ENCODE measurements around the gene RPP40. TPM values are rescaled to one million over a fixed set of nuclear protein-coding genes. Genes with fewer than 3 reads are reported as not detected.
"Not testable (repeated sequence)": the region's sequence is repeated elsewhere in the genome, so short reads cannot be mapped to it uniquely, and the experiment has no call there.

The RPP40 gene
- total RNA-seq, 1 experiment from 2014 or later: 38.7 TPM

DNA sequence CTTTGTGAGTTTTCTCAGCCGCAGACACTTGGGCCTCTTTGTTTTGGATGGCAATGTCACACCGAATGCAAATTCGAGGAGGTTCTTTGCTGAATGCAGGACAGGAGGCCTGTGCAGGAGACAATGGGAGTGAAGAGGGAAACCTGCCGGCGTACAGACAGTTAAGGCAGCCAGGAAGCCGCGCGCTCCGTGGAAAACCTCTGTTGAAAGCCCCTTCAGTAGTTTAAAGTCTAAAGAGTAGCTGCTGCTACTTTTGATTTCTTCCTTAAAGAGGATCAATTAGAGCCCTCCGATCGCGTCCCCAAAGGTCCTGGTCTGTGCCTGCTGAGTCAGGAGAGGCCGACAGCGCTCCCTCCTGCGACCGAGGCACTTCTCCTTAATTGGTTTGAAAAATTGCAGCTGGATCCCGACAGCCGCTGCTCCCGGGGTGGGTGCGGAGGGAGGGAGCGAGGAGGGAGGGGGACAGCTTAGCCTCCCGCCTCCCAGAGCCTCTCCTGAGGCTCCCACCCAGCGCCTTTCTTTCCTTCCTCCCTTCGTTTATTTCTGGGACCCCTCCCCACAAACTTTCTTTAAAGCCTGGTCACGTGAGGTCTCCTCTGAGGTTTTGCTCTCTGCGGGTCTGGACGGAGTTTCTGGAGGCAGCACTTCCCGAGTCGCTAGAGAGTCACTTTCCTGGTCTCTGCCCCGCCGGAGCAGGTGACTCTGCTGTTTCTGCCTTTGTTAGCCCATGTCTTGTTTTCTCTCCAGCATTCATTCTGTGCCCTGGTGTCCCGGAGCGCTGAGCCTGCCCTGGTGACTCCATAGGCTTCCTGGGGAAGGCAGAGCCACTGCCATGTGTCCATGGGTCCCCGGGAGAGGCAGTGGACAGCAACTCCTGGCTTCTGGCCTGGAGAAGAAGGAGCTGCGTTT is 22.3 kb upstream of the RPP40 start:
- in situ Hi-C loops (cut with HindIII; ENCODE audit: low sequenced_read_pairs): no loop called here
- DNase-seq (ENCODE audit: low spot score): no peak

GRCh38 chr6:5023923-5024322 is 20.1 kb upstream of the RPP40 start:
- DNase-seq (ENCODE audit: low spot score): no peak
- in situ Hi-C loops (cut with HindIII; ENCODE audit: low sequenced_read_pairs): no loop called here

DNA sequence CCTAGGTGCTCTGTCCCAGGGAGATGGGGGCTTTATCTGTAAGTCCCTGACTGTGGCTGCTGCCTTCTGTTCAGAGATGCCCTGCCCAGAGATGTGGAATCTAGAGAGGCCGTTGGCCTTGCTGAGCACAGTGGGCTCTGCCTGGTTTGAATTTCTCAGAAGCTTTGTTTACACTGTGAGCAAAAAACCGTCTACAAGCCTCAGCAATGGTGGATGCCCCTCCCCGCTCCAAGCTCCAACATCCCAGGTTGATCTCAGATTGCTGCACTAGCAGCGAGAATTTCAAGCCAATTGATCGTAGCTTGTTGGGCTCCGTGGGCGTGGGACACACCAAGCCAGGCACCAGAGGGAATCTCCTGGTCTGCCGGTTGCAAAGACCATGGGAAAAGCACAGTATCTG is 16.3 kb upstream of the RPP40 start:
- no peak for DNase-seq (ENCODE audit: low spot score)
- in situ Hi-C loops (cut with HindIII; ENCODE audit: low sequenced_read_pairs): no loop called here

GRCh38 chr6:5014072-5014561 is 10.3 kb upstream of the RPP40 start:
- no peak for DNase-seq (ENCODE audit: low spot score)
- in situ Hi-C loops (cut with HindIII; ENCODE audit: low sequenced_read_pairs): no loop called here

DNA sequence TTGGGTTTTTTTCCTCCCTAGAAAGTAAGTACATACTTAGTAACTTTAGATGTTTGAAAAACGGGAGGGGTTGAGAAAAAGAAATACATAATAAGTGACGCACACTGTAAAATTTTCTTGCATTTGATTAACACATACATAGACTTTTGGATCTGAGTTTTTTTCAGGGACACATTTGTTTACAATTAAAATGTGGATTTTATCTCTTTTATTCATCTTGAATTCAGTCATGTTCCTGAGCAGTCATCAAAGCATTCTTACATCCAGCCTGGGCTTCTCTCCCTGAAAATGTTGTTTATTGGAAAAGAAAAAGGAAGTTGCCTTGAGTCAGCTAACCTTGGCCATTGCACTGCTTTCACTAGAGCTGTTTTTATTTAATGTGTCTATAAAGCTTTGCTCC is 8.7 kb upstream of the RPP40 start:
- in situ Hi-C loops (cut with HindIII; ENCODE audit: low sequenced_read_pairs): no loop called here
- DNase-seq (ENCODE audit: low spot score): no peak

DNA sequence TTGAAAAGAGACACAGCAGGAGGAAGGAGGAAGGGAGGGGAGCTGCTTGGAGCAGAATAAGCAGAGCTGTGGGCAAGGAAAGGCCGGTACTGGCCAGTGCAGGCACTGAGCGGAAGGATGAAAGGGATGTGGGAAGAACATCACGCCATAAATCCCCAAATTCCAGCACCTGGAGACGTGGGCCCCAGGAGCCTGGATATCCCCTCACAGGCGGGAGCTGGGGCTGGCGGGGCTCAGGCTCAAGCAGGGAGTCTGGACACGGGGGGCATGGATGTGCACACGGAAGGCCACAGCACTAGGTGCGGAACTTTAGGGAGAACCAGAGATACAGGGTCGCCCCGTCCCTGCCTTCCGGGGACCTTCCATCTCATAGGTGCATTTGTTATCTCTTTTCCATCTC is 7.5 kb upstream of the RPP40 start:
- DNase-seq (ENCODE audit: low spot score): no peak
- in situ Hi-C loops (cut with HindIII; ENCODE audit: low sequenced_read_pairs): no loop called here

- in situ Hi-C loops (cut with HindIII; ENCODE audit: low sequenced_read_pairs): no loop called here
- no peak for DNase-seq (ENCODE audit: low spot score)
Observed at GRCh38 chr6:5007531-5007930, 3.7 kb upstream of the RPP40 start.

DNA sequence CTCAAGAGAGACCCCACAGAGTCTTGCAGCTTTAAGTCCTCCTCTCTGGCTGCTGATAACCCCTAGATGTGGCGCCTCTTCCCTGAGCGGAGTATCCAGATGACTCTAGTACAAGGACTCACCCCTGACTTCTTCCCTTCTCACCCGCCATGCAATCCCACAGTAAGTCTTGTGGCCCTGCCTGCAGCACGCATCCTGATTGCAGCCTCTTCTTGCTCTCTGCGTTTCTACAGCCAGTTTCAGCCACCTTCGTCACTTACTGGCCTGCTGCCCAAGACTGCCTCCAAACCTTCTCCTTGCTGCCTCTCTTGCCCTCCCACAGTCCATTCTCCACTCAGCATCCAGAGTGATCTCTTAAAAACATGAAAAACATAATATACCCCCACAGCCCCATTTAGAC is 2.4 kb upstream of the RPP40 start:
- in situ Hi-C loops (cut with HindIII; ENCODE audit: low sequenced_read_pairs): no loop called here
- DNase-seq (ENCODE audit: low spot score): no peak

GRCh38 chr6:5005038-5005433 is 1.2 kb upstream of the RPP40 start:
- DNase-seq (ENCODE audit: low spot score); in situ Hi-C loops (cut with HindIII; ENCODE audit: low sequenced_read_pairs): not testable (repeated sequence)

GRCh38 chr6:5004373-5005037 is 668 bp upstream of the RPP40 start:
- in situ Hi-C loops (cut with HindIII; ENCODE audit: low sequenced_read_pairs): no loop called here
- DNase-seq (ENCODE audit: low spot score): no peak

DNA sequence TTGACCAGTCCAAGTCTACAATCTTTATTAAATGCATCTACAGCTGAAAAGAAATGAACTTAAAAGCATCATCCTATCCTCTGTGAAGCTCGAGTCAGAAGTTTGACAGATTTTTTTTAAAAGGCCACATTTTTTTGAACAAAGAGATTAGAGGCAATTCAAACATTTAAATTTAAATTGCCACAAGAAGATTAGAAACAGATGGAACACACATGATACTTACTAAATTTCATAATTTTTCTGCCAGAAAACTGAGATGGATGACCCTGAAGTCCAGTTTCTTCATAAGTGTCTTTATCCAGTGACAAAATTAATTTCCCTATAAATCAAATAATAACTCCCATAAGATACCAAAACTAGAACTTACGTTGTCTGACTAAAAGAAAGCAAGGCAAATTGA is 4.3 kb downstream of the RPP40 start:
- in situ Hi-C loops (cut with HindIII; ENCODE audit: low sequenced_read_pairs): no loop called here
- DNase-seq (ENCODE audit: low spot score): no peak

GRCh38 chr6:4997862-4998261 is 6.0 kb downstream of the RPP40 start:
- DNase-seq (ENCODE audit: low spot score): no peak
- in situ Hi-C loops (cut with HindIII; ENCODE audit: low sequenced_read_pairs): no loop called here

DNA sequence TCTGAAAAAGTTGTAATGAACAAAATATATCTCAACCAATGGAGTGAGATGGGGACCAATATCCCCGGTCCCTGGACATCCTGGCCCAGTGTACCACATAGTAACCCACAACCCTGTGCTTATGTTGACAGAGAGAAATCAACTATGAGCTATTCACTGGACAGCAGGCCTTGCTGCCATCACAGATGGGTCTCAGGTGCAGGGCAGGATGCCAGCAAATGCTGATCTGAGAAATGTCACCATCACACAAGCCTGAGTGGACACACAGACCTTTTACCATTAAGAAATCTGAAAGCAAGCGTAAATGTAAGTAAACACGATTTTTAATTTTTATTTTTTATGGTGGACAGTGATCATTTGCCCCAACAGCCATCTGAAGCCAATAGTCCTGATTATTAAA is 9.1 kb downstream of the RPP40 start:
- peak; percentile 85 for DNase-seq (ENCODE audit: low spot score)
- in situ Hi-C loops (cut with HindIII; ENCODE audit: low sequenced_read_pairs): no loop called here

DNA sequence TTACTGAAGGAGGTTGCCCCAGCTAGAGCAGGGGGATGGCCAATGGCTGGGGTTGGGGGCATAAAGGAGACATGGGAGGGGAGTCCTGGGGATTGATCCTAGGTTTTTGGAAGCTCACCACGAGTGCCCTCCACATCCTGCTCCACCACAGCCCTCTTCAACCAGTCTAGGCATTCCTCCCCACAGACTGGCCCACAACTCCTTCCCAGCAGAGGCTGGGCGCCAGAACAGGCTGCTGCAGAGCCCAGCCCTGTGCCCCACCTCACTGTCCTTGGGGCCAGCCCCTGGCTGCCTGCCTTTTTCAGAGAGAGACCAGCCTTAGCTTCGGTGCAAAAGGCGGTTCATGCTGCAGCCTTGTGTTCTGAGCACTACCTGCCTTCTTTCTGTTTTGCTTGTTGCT is 16.4 kb downstream of the RPP40 start:
- in situ Hi-C loops (cut with HindIII; ENCODE audit: low sequenced_read_pairs): no loop called here
- DNase-seq (ENCODE audit: low spot score): no peak

- no peak for DNase-seq (ENCODE audit: low spot score)
- in situ Hi-C loops (cut with HindIII; ENCODE audit: low sequenced_read_pairs): no loop called here
Observed at GRCh38 chr6:4986999-4987398, 16.8 kb downstream of the RPP40 start.

DNA sequence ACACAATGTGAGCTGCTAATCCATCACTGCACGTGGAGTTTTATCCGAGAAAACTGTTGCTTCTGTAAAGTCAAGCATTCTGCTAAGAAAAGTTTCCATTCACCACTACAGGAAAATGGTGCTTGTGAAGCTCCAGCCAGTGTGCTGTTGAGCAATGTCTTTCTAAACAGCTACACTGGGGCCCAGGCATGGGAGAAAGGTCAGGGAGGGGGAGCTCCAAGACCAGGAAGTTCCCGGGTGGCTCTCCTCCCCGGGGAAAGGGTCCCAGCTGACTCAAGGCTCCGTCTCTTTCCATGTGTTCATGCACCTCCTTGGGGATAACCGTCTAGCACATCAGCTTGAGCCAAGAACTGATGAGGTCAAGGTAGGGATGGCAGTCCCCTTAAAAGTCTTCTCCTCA is 20.5 kb downstream of the RPP40 start:
- in situ Hi-C loops (cut with HindIII; ENCODE audit: low sequenced_read_pairs): no loop called here
- DNase-seq (ENCODE audit: low spot score): no peak

DNA sequence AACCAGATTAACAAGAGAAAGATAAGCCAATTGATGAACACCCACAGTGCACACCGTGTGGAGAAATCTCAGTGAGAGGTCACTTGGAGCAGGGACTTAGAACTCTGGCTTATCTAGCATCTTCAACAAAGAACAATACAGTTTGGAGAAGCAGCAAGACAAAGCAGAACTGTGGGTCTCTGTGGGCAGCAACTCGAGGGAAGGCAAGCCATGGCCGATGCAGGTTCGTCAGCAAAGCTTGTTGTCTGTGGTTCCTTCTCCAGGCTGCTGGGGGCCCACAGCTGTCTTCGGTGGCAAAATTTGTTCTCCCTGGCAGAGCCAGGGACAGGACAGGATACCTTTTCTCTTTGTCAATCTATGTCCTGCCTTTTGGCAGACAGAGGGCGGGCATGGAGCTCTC is 22.1 kb downstream of the RPP40 start:
- in situ Hi-C loops (cut with HindIII; ENCODE audit: low sequenced_read_pairs): no loop called here
- no peak for DNase-seq (ENCODE audit: low spot score)

- in situ Hi-C loops (cut with HindIII; ENCODE audit: low sequenced_read_pairs): no loop called here
- DNase-seq (ENCODE audit: low spot score): no peak
Observed at GRCh38 chr6:4979426-4979825, 24.4 kb downstream of the RPP40 start.

DNA sequence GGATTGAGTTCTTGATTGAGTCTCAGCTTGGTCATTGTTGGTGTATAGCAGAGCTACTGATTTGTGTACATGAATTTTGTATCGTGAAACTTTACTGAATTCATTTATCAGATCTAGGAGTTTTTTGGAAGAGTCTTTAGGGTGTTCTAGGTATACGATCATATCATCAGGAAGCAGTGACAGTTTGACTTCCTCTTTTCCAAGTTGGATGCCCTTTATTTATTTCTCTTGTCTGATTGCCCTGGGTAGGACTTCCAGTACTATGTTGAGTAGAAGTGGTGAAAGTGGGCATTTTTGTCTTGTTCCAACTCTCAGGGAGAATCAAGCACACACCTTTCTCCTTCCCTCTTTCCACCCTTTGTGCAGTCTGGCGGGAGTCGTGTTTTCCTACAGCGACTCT is 26.4 kb downstream of the RPP40 start:
- in situ Hi-C loops (cut with HindIII; ENCODE audit: low sequenced_read_pairs): no loop called here
- DNase-seq (ENCODE audit: low spot score): no peak

- DNase-seq (ENCODE audit: low spot score): no peak
Observed at GRCh38 chr6:4975506-4975905, 28.3 kb downstream of the RPP40 start.

DNA sequence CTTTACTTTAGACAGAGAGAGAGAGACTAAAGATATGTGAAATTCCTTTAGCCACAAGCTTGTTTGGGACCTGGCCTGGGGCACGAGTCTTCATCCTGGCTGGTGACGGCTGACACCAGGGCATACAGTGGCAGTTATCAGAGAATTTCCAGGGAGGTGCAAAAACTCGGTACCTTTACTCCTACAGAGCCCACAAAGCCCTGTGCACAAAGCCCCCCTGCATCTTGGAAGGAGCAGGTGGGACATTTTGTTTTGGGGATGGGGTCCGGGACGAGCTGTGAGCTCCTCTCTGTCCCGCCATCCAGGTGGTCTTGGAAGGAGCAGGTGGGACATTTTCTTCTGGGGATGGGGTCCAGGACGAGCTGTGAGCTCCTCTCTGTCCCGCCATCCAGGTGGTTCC is 28.9 kb downstream of the RPP40 start:
- in situ Hi-C loops (cut with HindIII; ENCODE audit: low sequenced_read_pairs): no loop called here
- DNase-seq (ENCODE audit: low spot score): no peak

More at GRCh38 chr6:4975506-4975905, 28.3 kb downstream of the RPP40 start:
- in situ Hi-C loops (cut with HindIII; ENCODE audit: low sequenced_read_pairs): no loop called here

Measured in G401 (cell line).